ENCODE measurements around the gene DLGAP3. TPM values are rescaled to one million over a fixed set of nuclear protein-coding genes. Genes with fewer than 3 reads are reported as not detected.

Gene DLGAP3
- total and polyA plus RNA-seq, 12 donors = 0.07 to 0.35 (median 0.13) TPM; not detected in 6

GRCh38 chr1:34852677-34853217, 76.7 kb downstream of the DLGAP3 start:
- 21 to 34% methylated on average over 6 of the region's 6 CpGs for WGBS, 2 donors
- TF ChIP-seq, protein P1, sequence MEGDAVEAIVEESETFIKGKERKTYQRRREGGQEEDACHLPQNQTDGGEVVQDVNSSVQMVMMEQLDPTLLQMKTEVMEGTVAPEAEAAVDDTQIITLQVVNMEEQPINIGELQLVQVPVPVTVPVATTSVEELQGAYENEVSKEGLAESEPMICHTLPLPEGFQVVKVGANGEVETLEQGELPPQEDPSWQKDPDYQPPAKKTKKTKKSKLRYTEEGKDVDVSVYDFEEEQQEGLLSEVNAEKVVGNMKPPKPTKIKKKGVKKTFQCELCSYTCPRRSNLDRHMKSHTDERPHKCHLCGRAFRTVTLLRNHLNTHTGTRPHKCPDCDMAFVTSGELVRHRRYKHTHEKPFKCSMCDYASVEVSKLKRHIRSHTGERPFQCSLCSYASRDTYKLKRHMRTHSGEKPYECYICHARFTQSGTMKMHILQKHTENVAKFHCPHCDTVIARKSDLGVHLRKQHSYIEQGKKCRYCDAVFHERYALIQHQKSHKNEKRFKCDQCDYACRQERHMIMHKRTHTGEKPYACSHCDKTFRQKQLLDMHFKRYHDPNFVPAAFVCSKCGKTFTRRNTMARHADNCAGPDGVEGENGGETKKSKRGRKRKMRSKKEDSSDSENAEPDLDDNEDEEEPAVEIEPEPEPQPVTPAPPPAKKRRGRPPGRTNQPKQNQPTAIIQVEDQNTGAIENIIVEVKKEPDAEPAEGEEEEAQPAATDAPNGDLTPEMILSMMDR (IDR thresholded peaks at IDR 0.05) = peak; percentile 93 to 98 (median 96)
- peak; percentile 86 to 97 (median 94) for ATAC-seq
- H3K27ac ChIP-seq = peak overlapping the region in 9 of 10 donors; percentile 12 to 71 (median 42)
- H3K4me1 ChIP-seq = peaks cover 8 to 67% (median 39%) of the 10 kb centered on the region in 9 donors
- no peaks in the 10 kb centered on the region for H3K27me3 ChIP-seq
- no peaks in the 10 kb centered on the region for H3K9me3 ChIP-seq
- H3K36me3 ChIP-seq = peaks cover 0 to 68% (median 17%) of the 10 kb centered on the region in 9 donors
- H3K4me3 ChIP-seq = no peak overlapping the region
- intact Hi-C loops (cut with DNase I) = loop anchor here in 9 of 10 donors (1.0 to 10.0 kb wide), 6 partner anchors 14 to 132 kb away; partner anchors contain the start of gene TMEM35B (in 1 of the 9)
- peak; percentile 85 to 91 for DNase-seq

DNA sequence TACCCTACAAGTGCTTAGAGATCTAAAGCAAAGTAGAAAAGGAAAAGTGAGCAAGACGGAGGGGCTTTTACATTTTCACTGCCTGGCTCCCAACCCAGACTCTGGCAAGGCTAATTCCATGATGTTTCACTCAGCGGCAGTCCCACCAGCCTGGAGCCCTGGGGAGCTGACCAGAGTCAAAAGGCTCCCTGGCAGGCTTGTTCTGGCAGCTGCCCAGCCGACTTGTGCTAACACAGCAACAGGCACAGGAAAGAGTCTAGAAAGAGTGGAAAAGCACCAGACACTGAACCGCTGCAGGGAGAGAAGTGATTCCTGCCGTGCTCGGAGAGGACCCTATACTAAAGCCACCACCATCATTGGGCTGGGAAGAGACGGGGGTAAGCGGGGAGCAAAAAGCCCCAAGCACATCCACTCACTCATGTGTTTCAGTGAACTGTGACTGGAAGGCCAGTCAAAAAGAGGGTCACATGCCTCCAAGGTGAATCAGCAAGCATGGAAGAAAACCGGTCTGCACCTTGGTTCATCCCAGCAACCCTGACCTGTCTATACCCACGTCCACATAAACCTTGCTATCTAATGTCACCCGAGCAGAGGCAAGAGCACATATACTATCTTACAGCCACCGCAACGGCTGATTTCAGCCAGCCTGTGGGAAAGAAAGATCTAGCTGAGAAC, 77.9 kb downstream of the DLGAP3 start:
- ATAC-seq (peak in 7 of 8 donors; percentile 52 to 78 (median 69)), DNase-seq (peak; percentile 76 to 78)
- intact Hi-C loops (cut with DNase I) = loop anchor here (1.0 to 10.0 kb wide), 6 partner anchors 15 to 133 kb away; partner anchors contain the start of gene TMEM35B (in 1 of the 10)
- peak overlapping the region in 1 of 10 donors; percentile 10 for H3K4me3 ChIP-seq
- H3K36me3 ChIP-seq = peaks cover 0 to 66% (median 17%) of the 10 kb centered on the region in 9 donors
- peaks cover 6 to 67% (median 44%) of the 10 kb centered on the region in 9 donors for H3K4me1 ChIP-seq
- H3K27me3 ChIP-seq = no peaks in the 10 kb centered on the region
- H3K9me3 ChIP-seq = no peaks in the 10 kb centered on the region
- H3K27ac ChIP-seq = peak overlapping the region; percentile 24 to 74 (median 46)
- WGBS, 2 donors = 67 to 76% methylated on average over 13 of the region's 13 CpGs
- TF ChIP-seq, protein P1 (IDR thresholded peaks at IDR 0.05) = no peak

DNA sequence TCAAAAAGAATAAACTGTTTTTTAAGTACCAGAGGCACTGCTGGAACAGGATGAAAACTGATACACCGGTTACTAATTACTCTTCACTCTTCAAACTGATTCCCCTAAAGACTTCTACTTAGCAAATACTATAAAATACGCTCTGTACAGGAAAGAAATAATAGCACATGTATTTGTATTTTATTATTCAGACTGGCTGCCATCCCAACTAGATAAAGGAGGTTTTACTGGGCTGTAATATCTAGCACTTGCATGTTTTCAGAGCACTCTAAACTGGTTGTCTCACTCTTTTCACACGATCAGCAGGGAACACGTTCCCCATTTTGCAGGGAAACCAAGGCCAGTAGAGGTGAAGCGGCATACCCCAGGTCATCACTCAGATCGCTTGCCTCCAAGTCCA, 79.1 kb downstream of the DLGAP3 start:
- intact Hi-C loops (cut with DNase I) = loop anchor here in 6 of 10 donors (2.0 to 10.0 kb wide), 3 partner anchors 63 to 134 kb away; partner anchors contain the start of gene TMEM35B (in 1 of the 6)
- H3K9me3 ChIP-seq = no peaks in the 10 kb centered on the region
- H3K36me3 ChIP-seq = peaks cover 0 to 54% (median 14%) of the 10 kb centered on the region in 9 donors
- peaks cover 6 to 78% (median 53%) of the 10 kb centered on the region in 9 donors for H3K4me1 ChIP-seq
- H3K27ac ChIP-seq = peak overlapping the region in 3 of 10 donors; percentile 42 to 74 (median 68)
- ATAC-seq (no peak), DNase-seq (no peak)
- WGBS, 2 donors = 72 to 78% methylated on average over 6 of the region's 6 CpGs
- no peaks in the 10 kb centered on the region for H3K27me3 ChIP-seq
- TF ChIP-seq, protein P1 (IDR thresholded peaks at IDR 0.05) = no peak
- H3K4me3 ChIP-seq = no peak overlapping the region

DNA sequence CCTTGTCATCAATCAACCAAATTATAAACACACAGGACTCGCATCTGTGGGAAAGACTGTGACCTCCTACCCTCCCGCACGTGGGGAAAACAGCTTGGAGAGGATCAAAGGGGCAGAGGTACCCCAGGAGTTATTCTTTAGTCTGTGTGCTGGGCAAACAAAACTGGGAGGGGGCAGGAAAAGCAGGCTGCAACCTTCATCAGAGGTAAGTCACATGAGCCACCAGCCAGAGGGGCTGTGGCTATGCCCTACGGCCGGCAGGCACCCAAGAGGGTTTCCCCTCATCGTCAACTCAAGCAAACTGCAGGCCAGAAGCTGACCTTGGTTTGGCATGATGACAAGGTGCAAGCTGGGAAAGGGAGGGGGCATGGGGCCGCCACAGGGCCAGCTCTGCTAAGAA, 82.4 kb downstream of the DLGAP3 start:
- no peaks in the 10 kb centered on the region for H3K27me3 ChIP-seq
- intact Hi-C loops (cut with DNase I) = no loop called here
- DNase-seq (no peak), ATAC-seq (no peak)
- H3K27ac ChIP-seq = peak overlapping the region in 6 of 10 donors; percentile 11 to 92 (median 24)
- 62 to 64% methylated on average over 7 of the region's 7 CpGs for WGBS, 2 donors
- TF ChIP-seq, protein P1 (IDR thresholded peaks at IDR 0.05) = no peak
- no peak overlapping the region for H3K4me3 ChIP-seq
- no peaks in the 10 kb centered on the region for H3K9me3 ChIP-seq
- H3K36me3 ChIP-seq = peaks cover 0 to 27% (median 0%) of the 10 kb centered on the region in 9 donors
- peaks cover 11 to 96% (median 81%) of the 10 kb centered on the region in 9 donors for H3K4me1 ChIP-seq

All from heart right ventricle (tissue), 16 donors.